ENCODE measurements around the gene PFKFB4. TPM values are rescaled to one million over a fixed set of nuclear protein-coding genes. Genes with fewer than 3 reads are reported as not detected.

PFKFB4 gene
- total and polyA plus RNA-seq, 2 experiments from 2014 or later, result 8.6 to 22.9 TPM

GRCh38 chr3:48504051-48504946 lies 52.3 kb downstream of the PFKFB4 start, which contains the start of gene SHISA5:
SHISA5 (minus strand) TSS chr3:48504174; CDS start chr3:48504094, 80 bp downstream.
- H3K4me3 ChIP-seq, result peak within 1 kb of the TSS; percentile 85
- H3K4me1 ChIP-seq (ENCODE audit: insufficient read depth), result peaks cover 29% of the 10 kb centered on the region
- H2AFZ ChIP-seq, result peak within 1 kb of the TSS; percentile 94
- Mint-ChIP-seq H3K4me3 (peak within 1 kb of the TSS; percentile 82), H3K4me1 (peaks cover 35% of the 10 kb centered on the region), H3K9me3 (no peaks in the 10 kb centered on the region), H3K36me3 (ENCODE audit: low read depth) (peaks cover 8% of the 10 kb centered on the region; the same call in 2 of the 3 replicates), H3K27ac (no peak within 1 kb of the TSS), H3K27me3 (ENCODE audit: insufficient read depth, low read depth, poor library complexity) (peaks cover 21% of the 10 kb centered on the region)
- H3K36me3 ChIP-seq (ENCODE audit: insufficient read depth), result no peaks in the 10 kb centered on the region
- peaks cover 5% of the 10 kb centered on the region; the same call in 1 of the 2 replicates for H3K79me2 ChIP-seq (replicated peaks; ENCODE audit: insufficient read depth)
- no peaks in the 10 kb centered on the region for H3F3A ChIP-seq (replicated peaks; ENCODE audit: low read depth)
- H3K27ac ChIP-seq (ENCODE audit: low read depth), result no peak within 1 kb of the TSS
- H3K4me2 ChIP-seq, result peak within 1 kb of the TSS; percentile 95
- ATAC-seq, result peak; percentile 67
- peak; percentile 73 for DNase-seq (ENCODE audit: low spot score)
- no peaks in the 10 kb centered on the region for H4K20me1 ChIP-seq (replicated peaks; ENCODE audit: insufficient read depth)
- TF ChIP-seq EZH2 (IDR thresholded peaks at IDR 0.05; ENCODE audit: low read depth, unreplicated experiment) (no peak), REST (IDR thresholded peaks at IDR 0.05; ENCODE audit: unreplicated experiment) (no peak), ZNF462 (CRISPR knock-in tag; IDR thresholded peaks at IDR 0.05) (no peak), ETS1 (IDR thresholded peaks at IDR 0.05) (no peak), CREB1 (CRISPR knock-in tag; IDR thresholded peaks at IDR 0.05; ENCODE audit: low read depth) (no peak), EZH2phosphoT487 (IDR thresholded peaks at IDR 0.05; ENCODE audit: unreplicated experiment) (no peak), ZNF114 (CRISPR knock-in tag; IDR thresholded peaks at IDR 0.05) (no peak), CTCF (conservative IDR thresholded peaks at IDR 0.05; ENCODE audit: low read depth in 2 of 2) (no peak), ZNF331 (CRISPR knock-in tag; IDR thresholded peaks at IDR 0.05; ENCODE audit: low read depth) (no peak), NANOG (IDR thresholded peaks at IDR 0.05; ENCODE audit: borderline replicate concordance) (no peak), STAT1 (IDR thresholded peaks at IDR 0.05; ENCODE audit: unreplicated experiment) (no peak), JUNB (IDR thresholded peaks at IDR 0.05; ENCODE audit: unreplicated experiment) (no peak), POLR2AphosphoS5 (IDR thresholded peaks at IDR 0.05; ENCODE audit: low read depth) (no peak)
- H3K9me2 ChIP-seq (ENCODE audit: insufficient read depth), result no peaks in the 10 kb centered on the region
- H3K27me3 ChIP-seq (ENCODE audit: insufficient read depth), result no peaks in the 10 kb centered on the region
